ENCODE results near the gene ARHGEF11. TPM values are rescaled to one million over a fixed set of nuclear protein-coding genes. Genes with fewer than 3 reads are reported as not detected.

ARHGEF11 gene
- total RNA-seq, 1 donor from 2014 or later: 43.5 TPM

GRCh38 chr1:156895455-156895812, 150.1 kb downstream of the ARHGEF11 start:
- intact Hi-C loops (cut with DNase I): loop anchor here (10.0 kb wide), 1 partner anchor 201 kb away; no protein-coding TSS in a partner anchor
- DNase-seq (ENCODE audit: low spot score in 2 of 2): no peak

GRCh38 chr1:156894711-156895454, 150.7 kb downstream of the ARHGEF11 start:
- no peaks in the 10 kb centered on the region for H3K9me3 ChIP-seq
- no peaks in the 10 kb centered on the region for H3K27me3 ChIP-seq
- no peak for TF ChIP-seq CTCF (IDR thresholded peaks at IDR 0.05)
- H3K27ac ChIP-seq: peak overlapping the region; percentile 92 to 94
- no peak for DNase-seq (ENCODE audit: low spot score in 2 of 2)
- H3K4me3 ChIP-seq: peak overlapping the region; percentile 54 to 70
- intact Hi-C loops (cut with DNase I): loop anchor here (10.0 kb wide), 1 partner anchor 200 kb away; no protein-coding TSS in a partner anchor
- H3K4me1 ChIP-seq: peaks cover 6 to 27% of the 10 kb centered on the region in 2 donors
- no peaks in the 10 kb centered on the region for H3K36me3 ChIP-seq

More at GRCh38 chr1:156895455-156895812, 150.1 kb downstream of the ARHGEF11 start:
- no peaks in the 10 kb centered on the region for H3K36me3 ChIP-seq
- H3K27ac ChIP-seq: peak overlapping the region; percentile 92 to 94
- no peaks in the 10 kb centered on the region for H3K27me3 ChIP-seq
- no peak for TF ChIP-seq CTCF (IDR thresholded peaks at IDR 0.05)
- peaks cover 6 to 27% of the 10 kb centered on the region in 2 donors for H3K4me1 ChIP-seq
- no peaks in the 10 kb centered on the region for H3K9me3 ChIP-seq
- H3K4me3 ChIP-seq: peak overlapping the region in 1 of 2 donors; percentile 70

GRCh38 chr1:156894001-156894400, 151.5 kb downstream of the ARHGEF11 start:
- H3K4me3 ChIP-seq: peak overlapping the region; percentile 54 to 70
- H3K4me1 ChIP-seq: peaks cover 6 to 27% of the 10 kb centered on the region in 2 donors
- H3K9me3 ChIP-seq: no peaks in the 10 kb centered on the region
- H3K36me3 ChIP-seq: no peaks in the 10 kb centered on the region
- TF ChIP-seq CTCF (IDR thresholded peaks at IDR 0.05): no peak
- intact Hi-C loops (cut with DNase I): loop anchor here (10.0 kb wide), 1 partner anchor 199 kb away; no protein-coding TSS in a partner anchor
- peak overlapping the region; percentile 92 to 94 for H3K27ac ChIP-seq
- H3K27me3 ChIP-seq: no peaks in the 10 kb centered on the region
- DNase-seq (ENCODE audit: low spot score in 2 of 2): no peak

GRCh38 chr1:156893048-156893953, 152.2 kb downstream of the ARHGEF11 start, which contains the start of gene PEAR1:
Gene PEAR1, plus strand, starts transcription at chr1:156893718. Its CDS starts 10,209 bp downstream, at chr1:156903927.
- H3K4me1 ChIP-seq: peaks cover 6 to 20% of the 10 kb centered on the region in 2 donors
- H3K36me3 ChIP-seq: no peaks in the 10 kb centered on the region
- no peaks in the 10 kb centered on the region for H3K27me3 ChIP-seq
- no peak for TF ChIP-seq CTCF (IDR thresholded peaks at IDR 0.05)
- DNase-seq (ENCODE audit: low spot score in 2 of 2): no peak
- H3K9me3 ChIP-seq: no peaks in the 10 kb centered on the region
- H3K27ac ChIP-seq: peak within 1 kb of the TSS; percentile 92 to 94
- intact Hi-C loops (cut with DNase I): loop anchor here (2.0 to 10.0 kb wide), 3 partner anchors 28 to 198 kb away; partner anchors contain the start of genes ISG20L2, LRRC71 and METTL25B
- H3K4me3 ChIP-seq: peak within 1 kb of the TSS; percentile 54 to 70

Measured in ascending aorta (tissue), 2 donors.